Measurements from ENCODE around the gene GAB2. TPM values are rescaled to one million over a fixed set of nuclear protein-coding genes. Genes with fewer than 3 reads are reported as not detected.
"Not testable (repeated sequence)": the region's sequence is repeated elsewhere in the genome, so short reads cannot be mapped to it uniquely, and the experiment has no call there.

The GAB2 gene
- total RNA-seq, 2 experiments from 2014 or later = 1.2 to 1.3 TPM

DNA sequence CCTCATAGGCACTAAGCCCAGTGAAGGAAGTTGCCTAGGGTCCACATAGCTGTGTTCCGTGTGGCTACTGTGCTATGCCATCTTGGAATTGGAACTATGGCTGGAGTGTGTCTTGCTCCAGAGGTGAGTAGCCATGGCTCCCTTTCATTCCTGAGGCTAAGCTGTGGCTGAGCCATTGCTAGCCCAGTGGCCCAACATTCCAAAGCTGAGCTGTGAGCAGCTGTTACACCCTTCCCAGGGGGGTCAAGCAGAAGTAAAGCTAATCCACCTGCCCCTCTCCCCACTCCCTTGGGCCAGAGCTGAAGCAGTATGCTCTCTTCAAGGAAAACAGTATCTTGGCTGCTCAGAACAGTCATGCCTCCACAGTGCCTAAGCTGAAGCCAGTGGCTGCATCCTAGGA is 177.8 kb downstream of the GAB2 start:
- H3K9me2 ChIP-seq (ENCODE audit: insufficient read depth, low read length) = no peaks in the 10 kb centered on the region
- CTCF ChIA-PET (ENCODE audit: unreplicated experiment) = no interaction called here
- no peak overlapping the region for H3K4me2 ChIP-seq (ENCODE audit: low read length)
- H2AFZ ChIP-seq (ENCODE audit: low read length) = no peak overlapping the region
- H3K79me2 ChIP-seq (ENCODE audit: insufficient read depth, low read depth, low read length) = no peaks in the 10 kb centered on the region
- no peaks in the 10 kb centered on the region for H4K20me1 ChIP-seq (ENCODE audit: insufficient read depth, low read length)
- intact Hi-C loops (cut with micrococcal nuclease; ENCODE audit: unreplicated experiment) = no loop called here
- H3K9me3 ChIP-seq (ENCODE audit: low read length) = peaks cover 15% of the 10 kb centered on the region
- no peak for TF ChIP-seq EZH2phosphoT487 (IDR thresholded peaks at IDR 0.05; ENCODE audit: borderline replicate concordance, low read depth, low read length)
- TF ChIP-seq, protein P1, sequence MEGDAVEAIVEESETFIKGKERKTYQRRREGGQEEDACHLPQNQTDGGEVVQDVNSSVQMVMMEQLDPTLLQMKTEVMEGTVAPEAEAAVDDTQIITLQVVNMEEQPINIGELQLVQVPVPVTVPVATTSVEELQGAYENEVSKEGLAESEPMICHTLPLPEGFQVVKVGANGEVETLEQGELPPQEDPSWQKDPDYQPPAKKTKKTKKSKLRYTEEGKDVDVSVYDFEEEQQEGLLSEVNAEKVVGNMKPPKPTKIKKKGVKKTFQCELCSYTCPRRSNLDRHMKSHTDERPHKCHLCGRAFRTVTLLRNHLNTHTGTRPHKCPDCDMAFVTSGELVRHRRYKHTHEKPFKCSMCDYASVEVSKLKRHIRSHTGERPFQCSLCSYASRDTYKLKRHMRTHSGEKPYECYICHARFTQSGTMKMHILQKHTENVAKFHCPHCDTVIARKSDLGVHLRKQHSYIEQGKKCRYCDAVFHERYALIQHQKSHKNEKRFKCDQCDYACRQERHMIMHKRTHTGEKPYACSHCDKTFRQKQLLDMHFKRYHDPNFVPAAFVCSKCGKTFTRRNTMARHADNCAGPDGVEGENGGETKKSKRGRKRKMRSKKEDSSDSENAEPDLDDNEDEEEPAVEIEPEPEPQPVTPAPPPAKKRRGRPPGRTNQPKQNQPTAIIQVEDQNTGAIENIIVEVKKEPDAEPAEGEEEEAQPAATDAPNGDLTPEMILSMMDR (conservative IDR thresholded peaks at IDR 0.05; ENCODE audit: low read length) = no peak
- POLR2A ChIA-PET = interaction anchor here (0.6 to 0.9 kb wide), 2 partner anchors 23 to 35 kb away, joined by 3 read pairs; no protein-coding TSS in a partner anchor
- no peak overlapping the region for H3K27ac ChIP-seq (ENCODE audit: low read depth, low read length, poor library complexity, severe bottlenecking)
- no peaks in the 10 kb centered on the region for H3K4me1 ChIP-seq (ENCODE audit: insufficient read depth, low read length, poor library complexity, severe bottlenecking)
- DNase-seq (ENCODE audit: low spot score) = no peak
- H3K4me3 ChIP-seq (ENCODE audit: low read depth, low read length, poor library complexity, severe bottlenecking) = no peak overlapping the region
- no peaks in the 10 kb centered on the region for H3K36me3 ChIP-seq (ENCODE audit: insufficient read depth, low read length)
- BruUV-seq (replicated peaks) = no TSS peak

DNA sequence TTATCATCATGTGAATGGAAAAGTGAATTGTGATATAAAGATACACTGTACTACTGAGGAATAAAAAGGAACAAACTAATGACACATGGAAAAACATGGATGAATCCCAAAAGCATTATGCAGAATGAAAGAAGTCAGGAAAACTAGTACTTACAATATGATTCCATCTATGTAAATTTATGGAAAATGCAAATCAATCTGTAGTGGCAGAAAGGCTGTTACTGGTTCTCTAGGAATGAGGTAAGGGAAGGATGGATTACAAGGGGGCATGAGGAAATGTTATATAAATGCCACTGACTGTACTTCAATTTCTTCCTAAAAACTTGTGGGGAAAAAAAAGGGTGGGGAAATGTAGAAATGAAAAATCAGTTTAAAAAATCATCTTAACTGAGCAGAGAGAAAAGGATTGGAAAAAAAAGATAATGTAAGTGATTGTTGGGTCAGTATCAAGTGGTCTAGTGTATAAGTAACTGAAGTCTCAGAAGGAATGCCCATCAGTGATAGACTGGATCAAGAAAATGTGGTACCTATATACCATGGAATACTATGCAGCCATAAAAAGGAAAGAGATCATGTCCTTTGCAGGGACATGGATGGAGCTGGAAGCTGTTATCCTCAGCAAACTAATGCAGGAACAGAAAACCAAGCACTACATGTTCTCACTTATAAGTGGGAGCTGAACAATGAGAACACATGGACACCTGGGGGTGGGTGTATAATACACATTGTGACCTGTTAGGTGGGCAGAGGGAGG is 180.2 kb downstream of the GAB2 start:
- Histone ChIP-seq H3K79me2 (ENCODE audit: insufficient read depth, low read depth, low read length) (no peaks in the 10 kb centered on the region), H3K27ac (ENCODE audit: low read depth, low read length, poor library complexity, severe bottlenecking) (no peak overlapping the region), H3K4me3 (ENCODE audit: low read depth, low read length, poor library complexity, severe bottlenecking) (no peak overlapping the region), H2AFZ (ENCODE audit: low read length) (no peak overlapping the region), H4K20me1 (ENCODE audit: insufficient read depth, low read length) (no peaks in the 10 kb centered on the region), H3K36me3 (ENCODE audit: insufficient read depth, low read length) (no peaks in the 10 kb centered on the region), H3K9me3 (ENCODE audit: low read length) (peaks cover 15% of the 10 kb centered on the region), H3K4me2 (ENCODE audit: low read length) (no peak overlapping the region), H3K4me1 (ENCODE audit: insufficient read depth, low read length, poor library complexity, severe bottlenecking) (no peaks in the 10 kb centered on the region), H3K9me2 (ENCODE audit: insufficient read depth, low read length) (no peaks in the 10 kb centered on the region)
- DNase-seq (ENCODE audit: low spot score) = no peak
- TF ChIP-seq EZH2phosphoT487 (IDR thresholded peaks at IDR 0.05; ENCODE audit: borderline replicate concordance, low read depth, low read length) = no peak
- TF ChIP-seq, protein P1 (conservative IDR thresholded peaks at IDR 0.05; ENCODE audit: low read length) = no peak
- ChIA-PET CTCF (ENCODE audit: unreplicated experiment) (no interaction called here), POLR2A (interaction anchor here (0.7 kb wide), 1 partner anchor 770 kb away, joined by 3 read pairs; no protein-coding TSS in a partner anchor)
- intact Hi-C loops (cut with micrococcal nuclease; ENCODE audit: unreplicated experiment) = no loop called here
- no TSS peak for BruUV-seq (replicated peaks)

DNA sequence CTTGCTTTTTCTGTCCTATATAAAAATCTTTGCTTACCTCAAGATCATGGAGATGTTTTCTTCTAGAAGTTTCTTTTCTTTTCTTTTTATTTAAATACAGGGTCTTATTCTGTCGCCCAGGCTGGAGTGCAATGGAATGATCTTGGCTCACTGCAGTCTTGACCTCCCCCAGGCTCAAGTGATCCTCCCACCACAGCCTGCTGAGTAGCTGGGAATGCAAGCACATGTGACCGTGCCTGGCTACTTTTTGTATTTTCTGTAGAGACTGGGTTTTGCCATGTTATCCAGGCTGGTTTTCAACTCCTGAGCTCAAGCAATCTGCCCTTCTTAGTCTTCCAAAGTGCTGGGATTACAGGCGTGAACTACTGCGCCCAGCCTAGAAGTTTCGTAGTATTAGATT is 183.6 kb downstream of the GAB2 start:
- no peaks in the 10 kb centered on the region for H3K79me2 ChIP-seq (ENCODE audit: insufficient read depth, low read depth, low read length)
- no peaks in the 10 kb centered on the region for H3K36me3 ChIP-seq (ENCODE audit: insufficient read depth, low read length)
- no peak for DNase-seq (ENCODE audit: low spot score)
- no peaks in the 10 kb centered on the region for H3K9me2 ChIP-seq (ENCODE audit: insufficient read depth, low read length)
- H3K27ac ChIP-seq (ENCODE audit: low read depth, low read length, poor library complexity, severe bottlenecking) = no peak overlapping the region
- H4K20me1 ChIP-seq (ENCODE audit: insufficient read depth, low read length) = no peaks in the 10 kb centered on the region
- TF ChIP-seq, protein P1 (conservative IDR thresholded peaks at IDR 0.05; ENCODE audit: low read length) = no peak
- TF ChIP-seq EZH2phosphoT487 (IDR thresholded peaks at IDR 0.05; ENCODE audit: borderline replicate concordance, low read depth, low read length) = no peak
- H2AFZ ChIP-seq (ENCODE audit: low read length) = no peak overlapping the region
- H3K4me1 ChIP-seq (ENCODE audit: insufficient read depth, low read length, poor library complexity, severe bottlenecking) = no peaks in the 10 kb centered on the region
- H3K4me3 ChIP-seq (ENCODE audit: low read depth, low read length, poor library complexity, severe bottlenecking) = no peak overlapping the region
- ChIA-PET CTCF (ENCODE audit: unreplicated experiment) (no interaction called here), POLR2A (no interaction called here)
- intact Hi-C loops (cut with micrococcal nuclease; ENCODE audit: unreplicated experiment) = no loop called here
- no peaks in the 10 kb centered on the region for H3K9me3 ChIP-seq (ENCODE audit: low read length)
- no TSS peak for BruUV-seq (replicated peaks)
- no peak overlapping the region for H3K4me2 ChIP-seq (ENCODE audit: low read length)

DNA sequence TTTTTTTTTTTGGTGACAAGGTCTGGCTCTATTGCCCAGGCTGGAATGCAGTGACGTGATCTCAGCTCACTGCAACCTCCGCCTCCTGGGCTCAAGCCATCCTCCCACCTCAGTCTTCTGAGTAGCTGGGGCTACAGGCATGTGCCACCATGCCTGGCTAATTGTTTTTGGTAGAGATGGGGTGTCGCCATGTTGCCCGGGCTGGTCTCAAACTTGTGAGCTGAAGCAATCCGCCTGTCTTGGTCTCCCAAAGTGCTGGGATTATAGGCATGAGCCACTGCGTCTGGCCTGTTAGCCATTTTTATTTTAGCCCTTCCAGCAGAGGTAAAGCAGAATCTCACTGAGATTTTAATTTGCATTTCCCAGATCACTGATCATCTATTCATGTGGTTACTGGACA is 184.6 kb downstream of the GAB2 start:
- H3K9me3 ChIP-seq (ENCODE audit: low read length); intact Hi-C loops (cut with micrococcal nuclease; ENCODE audit: unreplicated experiment); H3K4me2 ChIP-seq (ENCODE audit: low read length); POLR2A ChIA-PET; CTCF ChIA-PET (ENCODE audit: unreplicated experiment); H3K4me3 ChIP-seq (ENCODE audit: low read depth, low read length, poor library complexity, severe bottlenecking); H3K4me1 ChIP-seq (ENCODE audit: insufficient read depth, low read length, poor library complexity, severe bottlenecking); BruUV-seq (replicated peaks); DNase-seq (ENCODE audit: low spot score); H3K36me3 ChIP-seq (ENCODE audit: insufficient read depth, low read length); H2AFZ ChIP-seq (ENCODE audit: low read length); H3K79me2 ChIP-seq (ENCODE audit: insufficient read depth, low read depth, low read length); H3K9me2 ChIP-seq (ENCODE audit: insufficient read depth, low read length); H3K27ac ChIP-seq (ENCODE audit: low read depth, low read length, poor library complexity, severe bottlenecking); H4K20me1 ChIP-seq (ENCODE audit: insufficient read depth, low read length): not testable (repeated sequence)
